GM12872 (cell line): ENCODE data around the gene SAE1.

Experiments
- TF ChIP-seq, protein P1 (sequence below): IDR thresholded peaks from 3 replicates; pipeline ENCODE4 v1.5.1; 2011; ENCODE audit warnings: low read depth, mild to moderate bottlenecking, low read length, moderate library complexity; ENCODE audit not compliant: insufficient read depth

The SAE1 gene

DNA sequence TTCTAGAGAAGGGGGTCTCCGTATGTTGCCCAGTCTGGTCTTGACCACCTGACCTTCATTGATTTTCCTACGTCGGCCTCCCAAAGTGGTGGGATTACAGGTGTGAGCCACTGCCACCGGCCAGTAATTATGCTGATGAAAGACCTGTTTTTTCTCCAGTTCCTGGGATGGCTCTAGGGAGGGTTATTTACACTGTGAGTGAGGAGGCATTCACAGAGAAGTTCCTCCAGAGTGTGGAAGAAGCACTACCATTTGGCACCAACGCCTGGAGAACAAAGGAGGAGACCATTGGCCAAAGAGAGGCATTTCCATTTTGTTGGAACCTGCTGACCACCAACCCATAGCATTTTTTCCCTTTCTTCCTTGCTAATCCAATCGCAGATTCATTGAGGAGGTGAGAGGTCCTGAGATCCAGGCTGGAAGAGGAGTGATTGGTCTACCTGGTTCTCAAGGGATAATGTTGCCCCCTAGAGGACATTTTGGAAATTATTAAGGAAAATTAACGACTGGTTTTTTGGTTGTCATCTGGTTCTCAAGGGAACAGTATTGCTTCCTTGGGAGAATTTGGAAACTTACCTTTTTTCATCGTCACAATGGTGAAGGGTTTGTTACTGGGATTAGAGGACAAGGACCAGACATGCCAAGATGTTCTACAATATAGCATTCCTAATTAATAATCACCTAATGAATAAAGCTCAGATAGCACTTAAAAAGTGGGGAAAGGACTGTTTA lies 5.5 kb upstream of the SAE1 start:
- TF ChIP-seq, protein P1, sequence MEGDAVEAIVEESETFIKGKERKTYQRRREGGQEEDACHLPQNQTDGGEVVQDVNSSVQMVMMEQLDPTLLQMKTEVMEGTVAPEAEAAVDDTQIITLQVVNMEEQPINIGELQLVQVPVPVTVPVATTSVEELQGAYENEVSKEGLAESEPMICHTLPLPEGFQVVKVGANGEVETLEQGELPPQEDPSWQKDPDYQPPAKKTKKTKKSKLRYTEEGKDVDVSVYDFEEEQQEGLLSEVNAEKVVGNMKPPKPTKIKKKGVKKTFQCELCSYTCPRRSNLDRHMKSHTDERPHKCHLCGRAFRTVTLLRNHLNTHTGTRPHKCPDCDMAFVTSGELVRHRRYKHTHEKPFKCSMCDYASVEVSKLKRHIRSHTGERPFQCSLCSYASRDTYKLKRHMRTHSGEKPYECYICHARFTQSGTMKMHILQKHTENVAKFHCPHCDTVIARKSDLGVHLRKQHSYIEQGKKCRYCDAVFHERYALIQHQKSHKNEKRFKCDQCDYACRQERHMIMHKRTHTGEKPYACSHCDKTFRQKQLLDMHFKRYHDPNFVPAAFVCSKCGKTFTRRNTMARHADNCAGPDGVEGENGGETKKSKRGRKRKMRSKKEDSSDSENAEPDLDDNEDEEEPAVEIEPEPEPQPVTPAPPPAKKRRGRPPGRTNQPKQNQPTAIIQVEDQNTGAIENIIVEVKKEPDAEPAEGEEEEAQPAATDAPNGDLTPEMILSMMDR = peak; percentile 61

DNA sequence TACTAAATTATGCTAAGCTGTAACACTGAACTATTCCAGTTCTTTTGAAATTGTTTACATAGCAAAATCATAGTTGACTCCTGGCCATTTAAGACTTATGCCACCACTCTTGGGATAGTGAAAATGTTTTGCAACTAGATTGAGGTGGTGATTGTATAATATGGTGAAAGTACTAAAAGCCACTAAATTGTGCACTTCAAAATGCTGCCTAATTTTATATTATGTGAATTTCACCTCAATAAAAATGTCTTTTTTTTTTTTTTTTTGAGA lies 5.0 kb upstream of the SAE1 start:
- TF ChIP-seq, protein P1 = no peak

DNA sequence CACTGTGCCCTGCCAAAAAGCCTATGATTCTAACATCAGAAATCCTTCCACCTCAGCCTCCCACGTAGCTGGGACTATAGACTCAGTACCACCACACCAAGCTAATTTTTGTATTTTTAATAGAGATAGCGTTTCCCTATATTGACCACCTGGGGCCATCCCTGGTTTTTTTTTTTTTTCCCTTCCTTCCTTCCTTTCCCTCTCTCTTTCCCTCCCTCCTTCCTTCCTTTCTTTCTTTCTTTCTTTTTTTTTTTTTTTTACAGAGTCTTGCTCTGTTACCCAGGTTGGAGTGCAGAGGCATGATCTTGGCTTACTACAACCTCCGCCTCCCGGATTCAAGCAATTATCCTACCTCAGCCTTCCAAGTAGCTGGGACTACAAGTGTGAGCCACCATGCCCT lies 1.1 kb upstream of the SAE1 start:
- TF ChIP-seq, protein P1 = no peak

DNA sequence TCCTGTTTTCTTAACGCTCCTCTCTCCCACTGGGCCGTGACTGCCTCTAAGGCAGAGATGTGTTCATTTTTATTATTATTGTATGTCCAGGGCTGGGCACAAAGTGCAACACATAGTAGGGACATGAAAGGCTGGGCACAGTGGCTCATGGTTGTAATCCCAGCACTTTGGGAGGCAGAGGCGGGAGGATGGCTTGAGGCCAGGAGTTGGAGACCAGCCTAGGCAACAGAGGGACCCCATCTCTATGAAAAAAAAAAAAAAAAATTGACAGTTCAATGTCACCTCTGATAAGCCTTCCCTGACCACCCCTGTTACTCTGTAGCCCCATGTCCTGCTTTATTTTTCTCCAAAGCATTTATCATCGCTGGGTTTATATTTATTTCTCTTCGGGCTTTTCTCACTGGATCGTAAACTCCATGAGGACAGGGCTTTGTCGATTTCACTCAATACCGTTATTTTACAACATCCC lies 481 bp upstream of the SAE1 start:
- TF ChIP-seq, protein P1 = no peak

DNA sequence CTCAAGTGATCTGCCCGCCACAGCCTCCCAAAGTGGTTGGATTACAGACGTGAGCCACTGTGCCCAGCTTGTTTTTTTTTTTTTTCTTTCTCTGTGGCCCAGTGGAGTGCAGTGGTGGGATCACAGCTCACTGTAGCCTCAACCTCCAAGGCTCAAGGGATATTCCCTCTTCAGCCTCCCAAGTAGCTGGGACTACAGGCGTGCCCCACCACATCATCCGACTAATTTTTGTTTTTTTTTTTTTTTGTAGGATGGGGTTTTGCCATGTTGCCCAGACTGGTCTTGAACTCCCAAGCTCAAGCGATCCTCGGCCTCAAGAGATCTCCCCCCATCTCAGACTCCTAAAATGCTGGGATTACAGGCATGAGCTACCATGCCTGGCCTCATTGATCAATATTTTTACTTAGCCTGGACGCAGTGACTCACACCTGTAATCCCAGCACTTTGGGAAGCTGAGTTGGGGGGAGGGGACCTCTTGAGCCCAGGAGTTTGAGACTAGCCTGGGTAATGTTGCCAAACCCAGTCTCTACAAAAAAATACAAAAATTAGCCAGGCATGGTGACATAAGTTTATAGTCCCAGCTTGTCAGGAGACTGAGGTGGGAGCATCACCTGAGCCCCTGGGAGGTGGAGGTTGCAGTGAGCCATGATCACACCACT lies 1.7 kb downstream of the SAE1 start:
- TF ChIP-seq, protein P1 = no peak

DNA sequence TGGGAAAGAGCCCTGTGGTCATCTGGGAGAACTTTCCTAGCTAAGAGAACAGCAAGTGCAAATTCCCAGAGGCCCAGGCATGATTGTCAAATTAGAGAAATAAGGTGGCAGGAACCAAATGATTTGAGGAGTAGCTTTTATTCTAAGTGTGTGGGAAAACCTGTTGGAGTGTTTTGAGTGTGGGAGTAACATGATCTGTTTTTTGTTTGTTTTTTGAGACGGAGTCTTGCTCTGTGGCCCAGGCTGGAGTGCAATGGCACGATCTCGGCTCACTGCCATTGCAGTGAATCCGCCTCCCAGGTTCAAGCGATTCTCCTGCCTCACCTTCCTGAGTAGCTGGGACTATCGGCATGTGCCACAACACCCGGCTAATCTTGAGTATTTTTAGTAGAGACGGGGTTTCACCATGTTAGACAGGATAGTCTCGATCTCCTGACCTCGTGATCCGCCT lies 2.4 kb downstream of the SAE1 start:
- TF ChIP-seq, protein P1 = no peak

DNA sequence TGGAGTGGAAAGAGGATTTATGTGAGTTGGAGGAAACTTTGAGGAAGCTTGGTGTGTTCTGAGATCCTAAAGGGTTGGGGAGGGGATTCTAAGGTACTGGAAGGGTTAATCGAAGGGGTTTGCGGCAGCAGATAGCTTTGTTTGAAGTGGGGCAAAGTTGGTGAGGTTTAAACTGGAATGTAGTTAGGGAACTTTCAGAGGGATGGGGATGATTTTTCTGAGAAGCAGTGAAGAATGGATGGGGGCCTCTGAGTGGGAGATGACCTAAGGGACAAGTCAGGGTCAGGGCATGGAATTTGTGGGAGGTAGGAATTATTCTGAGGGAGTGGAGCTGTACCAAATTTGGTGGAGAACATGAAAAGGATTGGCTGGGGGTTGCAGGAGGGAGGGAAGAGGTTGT lies 3.9 kb downstream of the SAE1 start:
- TF ChIP-seq, protein P1 = no peak
